ENCODE results near the gene UVSSA.

UVSSA gene, protein sequence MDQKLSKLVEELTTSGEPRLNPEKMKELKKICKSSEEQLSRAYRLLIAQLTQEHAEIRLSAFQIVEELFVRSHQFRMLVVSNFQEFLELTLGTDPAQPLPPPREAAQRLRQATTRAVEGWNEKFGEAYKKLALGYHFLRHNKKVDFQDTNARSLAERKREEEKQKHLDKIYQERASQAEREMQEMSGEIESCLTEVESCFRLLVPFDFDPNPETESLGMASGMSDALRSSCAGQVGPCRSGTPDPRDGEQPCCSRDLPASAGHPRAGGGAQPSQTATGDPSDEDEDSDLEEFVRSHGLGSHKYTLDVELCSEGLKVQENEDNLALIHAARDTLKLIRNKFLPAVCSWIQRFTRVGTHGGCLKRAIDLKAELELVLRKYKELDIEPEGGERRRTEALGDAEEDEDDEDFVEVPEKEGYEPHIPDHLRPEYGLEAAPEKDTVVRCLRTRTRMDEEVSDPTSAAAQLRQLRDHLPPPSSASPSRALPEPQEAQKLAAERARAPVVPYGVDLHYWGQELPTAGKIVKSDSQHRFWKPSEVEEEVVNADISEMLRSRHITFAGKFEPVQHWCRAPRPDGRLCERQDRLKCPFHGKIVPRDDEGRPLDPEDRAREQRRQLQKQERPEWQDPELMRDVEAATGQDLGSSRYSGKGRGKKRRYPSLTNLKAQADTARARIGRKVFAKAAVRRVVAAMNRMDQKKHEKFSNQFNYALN

GRCh38 chr4:1346781-1347409 lies at the start of gene UVSSA:
TSS of gene UVSSA (plus strand) at chr4:1347208. CDS start at chr4:1348092, 884 bp downstream.
- DNase-seq = peak; percentile 100

DNA sequence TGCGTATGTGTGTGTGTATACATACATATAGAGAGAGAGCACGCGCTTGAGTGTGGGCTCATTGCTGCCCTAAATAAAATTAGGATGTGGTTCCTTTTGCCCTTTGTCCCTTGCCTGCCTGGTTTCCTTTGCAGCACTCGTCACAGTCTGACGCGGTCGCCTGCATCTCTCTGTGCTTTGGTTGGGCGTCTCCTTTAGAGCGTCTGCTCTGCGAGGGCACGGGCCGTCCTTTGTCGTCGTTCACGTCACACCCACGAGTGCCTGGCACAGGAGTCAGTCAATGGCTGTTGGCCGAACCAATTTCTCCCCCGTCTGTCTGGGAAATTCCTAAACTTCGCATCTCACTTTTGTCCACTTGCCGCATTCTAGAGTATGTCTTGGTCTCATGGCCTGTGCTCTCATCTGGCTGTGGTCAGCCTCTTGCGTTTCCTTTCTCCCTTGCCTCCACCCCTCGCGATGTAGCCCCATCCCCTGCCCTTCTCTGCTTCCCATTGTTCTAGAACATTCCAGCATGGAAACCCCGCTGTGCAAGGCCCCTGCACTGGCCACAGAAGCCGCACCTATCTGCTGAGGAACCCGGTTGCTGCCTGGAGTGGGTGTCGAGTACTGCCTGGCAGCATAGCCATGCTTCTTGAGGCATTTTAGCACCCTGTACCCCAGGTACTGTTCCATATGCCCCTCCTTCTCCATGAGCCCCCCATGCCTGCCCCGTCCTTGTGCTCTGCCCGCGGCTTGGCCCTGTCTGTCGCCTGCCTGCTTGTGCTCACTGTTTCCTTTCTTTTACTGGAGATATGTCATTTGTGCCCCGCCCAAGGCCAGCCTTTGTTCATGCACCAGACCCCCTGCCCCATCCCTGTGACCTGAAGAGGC lies 49.3 kb upstream of the UVSSA start:
- no peak for DNase-seq

DNA sequence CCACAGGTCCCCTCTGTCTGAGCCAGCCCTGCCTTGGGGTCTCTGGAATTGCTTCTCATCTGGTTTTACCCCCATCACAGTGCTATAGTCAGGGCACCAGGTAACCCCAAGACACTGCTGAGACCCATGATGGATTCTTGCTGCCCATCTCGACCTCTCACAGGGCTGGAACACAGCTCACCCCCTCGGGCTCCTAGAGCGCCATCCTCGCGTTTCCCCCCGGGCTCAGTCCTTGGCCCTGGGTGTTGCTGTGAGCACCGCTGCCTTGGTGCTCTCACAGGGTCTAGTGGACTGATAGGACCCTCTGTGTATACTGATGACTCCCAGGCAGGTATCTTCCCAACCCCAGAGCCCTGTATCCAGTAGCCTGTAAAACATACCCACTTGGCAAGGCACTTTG lies 48.5 kb upstream of the UVSSA start:
- DNase-seq = no peak

DNA sequence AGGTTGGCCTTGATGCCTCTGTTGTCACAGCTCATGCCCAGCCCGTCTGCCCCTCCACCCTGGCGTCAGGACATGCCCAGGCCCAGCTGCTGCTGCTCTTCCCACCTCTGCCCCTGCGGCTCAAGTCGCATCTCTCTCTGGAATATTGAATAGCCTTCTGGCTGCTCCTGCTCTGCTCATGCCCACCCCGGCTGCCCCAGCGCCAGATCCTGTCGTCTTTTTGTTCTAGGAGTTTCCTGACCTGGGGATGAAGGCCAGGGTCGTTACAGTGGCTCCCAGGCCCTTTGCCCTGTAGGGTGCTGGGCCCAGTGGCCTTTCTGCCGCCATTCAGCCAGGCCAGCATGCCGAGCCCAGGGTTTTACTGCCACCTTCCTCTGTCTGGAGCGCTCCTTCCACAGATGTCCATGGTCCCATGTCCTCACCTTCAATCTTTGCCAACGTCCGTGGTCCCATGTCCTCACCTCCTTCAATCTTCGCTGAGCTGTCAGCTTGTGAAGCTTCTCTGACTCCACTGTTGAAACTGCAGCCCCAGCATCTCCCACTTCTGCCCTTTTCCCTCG lies 47.6 kb upstream of the UVSSA start:
- DNase-seq = no peak

- DNase-seq = no peak
Measured at GRCh38 chr4:1300466-1301455, 46.2 kb upstream of the UVSSA start.

- DNase-seq = no peak
Measured at GRCh38 chr4:1302159-1302558, 44.8 kb upstream of the UVSSA start.

DNA sequence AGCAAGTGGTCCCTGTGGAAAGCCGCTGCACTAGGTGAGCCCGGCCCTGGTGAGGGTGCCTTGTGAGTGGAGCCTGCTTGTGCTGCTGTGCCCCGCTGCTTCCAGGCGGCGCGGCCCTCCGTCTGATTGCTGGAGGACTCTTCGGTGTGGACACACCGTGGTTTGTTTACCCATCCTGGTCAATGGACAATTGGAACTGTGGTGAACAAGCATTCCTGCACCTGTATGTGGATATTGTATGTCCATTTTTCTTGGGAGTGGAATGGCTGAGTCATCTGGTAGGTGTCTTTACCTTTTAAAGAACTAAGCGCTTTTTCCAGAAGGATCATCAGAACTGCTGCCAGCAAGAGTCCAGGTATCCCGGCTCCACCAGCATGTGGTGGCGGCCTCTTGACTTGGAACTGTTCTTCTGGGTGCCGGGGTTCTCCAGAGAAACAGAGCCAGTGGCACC lies 41.7 kb upstream of the UVSSA start:
- DNase-seq = no peak

DNA sequence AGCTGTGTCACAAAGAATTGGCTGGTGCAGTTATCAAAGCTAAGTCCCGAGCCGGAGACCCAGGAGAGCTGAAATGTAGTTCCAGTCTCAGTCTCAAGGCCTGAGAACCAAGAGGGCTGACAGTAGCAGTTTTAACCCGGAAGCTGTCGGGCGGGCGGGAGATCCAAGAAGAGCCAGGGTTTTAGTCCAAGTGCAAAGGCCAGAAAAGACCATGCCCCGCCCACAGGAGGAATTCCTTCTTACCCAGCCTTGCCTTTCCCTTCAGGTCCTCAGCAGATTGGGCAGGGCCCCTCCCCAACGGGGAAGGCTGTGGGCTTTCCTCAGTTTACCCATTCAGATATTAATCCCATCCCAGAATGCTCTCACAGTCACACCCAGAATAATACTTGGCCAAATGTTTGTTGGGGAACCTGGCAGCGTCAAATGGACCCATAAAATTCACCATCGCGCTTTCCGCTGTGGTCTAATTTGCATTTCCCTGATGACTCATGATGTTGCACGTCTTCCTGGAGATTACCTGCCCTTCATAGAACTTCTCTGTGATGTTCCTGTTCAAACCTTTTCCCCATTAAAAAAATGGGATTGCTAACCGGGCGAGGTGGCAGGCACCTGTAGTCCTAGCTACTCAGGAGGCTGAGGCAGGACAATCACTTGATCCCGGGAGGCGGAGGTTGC lies 41.1 kb upstream of the UVSSA start:
- DNase-seq = no peak

DNA sequence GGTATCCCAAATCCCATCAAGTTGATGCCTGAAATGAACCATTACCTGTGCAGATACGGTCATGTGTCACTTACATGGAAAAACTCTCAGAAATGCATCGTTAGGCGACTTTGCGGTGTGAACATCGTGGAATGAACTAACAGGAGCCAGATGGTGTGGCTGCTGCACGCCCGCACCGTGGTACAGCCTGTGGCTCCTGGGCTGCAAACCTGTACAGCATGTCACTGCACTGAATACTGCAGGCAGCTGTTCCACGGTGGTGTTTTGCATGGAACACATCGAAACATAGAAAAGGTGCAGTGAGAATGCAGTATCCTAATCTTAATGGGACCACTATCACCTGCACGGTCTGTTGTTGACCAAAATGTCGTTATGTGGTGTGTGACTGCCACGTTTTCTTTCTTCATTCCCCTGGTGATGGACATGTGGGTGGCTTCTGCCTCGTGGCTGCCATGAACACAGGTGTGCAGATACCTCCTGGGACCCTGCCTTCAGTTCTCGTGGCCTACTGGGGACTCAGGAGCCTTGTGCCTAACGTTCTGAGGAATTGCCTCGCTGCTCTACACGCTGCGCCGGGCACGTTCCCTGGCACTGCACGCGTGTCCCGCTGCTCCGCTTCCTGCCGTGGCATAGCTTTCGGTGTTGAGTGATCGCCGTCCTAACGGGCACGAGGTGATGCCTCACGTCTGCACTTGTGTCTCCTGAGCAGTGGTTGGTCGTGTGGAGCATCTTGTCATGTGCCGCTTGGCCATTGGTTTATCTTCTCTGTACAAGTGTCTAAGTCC lies 38.9 kb upstream of the UVSSA start:
- DNase-seq = no peak

- peak; percentile 95 for DNase-seq
Measured at GRCh38 chr4:1309261-1310010, 37.6 kb upstream of the UVSSA start.

- no peak for DNase-seq
Measured at GRCh38 chr4:1310031-1310795, 36.8 kb upstream of the UVSSA start.

DNA sequence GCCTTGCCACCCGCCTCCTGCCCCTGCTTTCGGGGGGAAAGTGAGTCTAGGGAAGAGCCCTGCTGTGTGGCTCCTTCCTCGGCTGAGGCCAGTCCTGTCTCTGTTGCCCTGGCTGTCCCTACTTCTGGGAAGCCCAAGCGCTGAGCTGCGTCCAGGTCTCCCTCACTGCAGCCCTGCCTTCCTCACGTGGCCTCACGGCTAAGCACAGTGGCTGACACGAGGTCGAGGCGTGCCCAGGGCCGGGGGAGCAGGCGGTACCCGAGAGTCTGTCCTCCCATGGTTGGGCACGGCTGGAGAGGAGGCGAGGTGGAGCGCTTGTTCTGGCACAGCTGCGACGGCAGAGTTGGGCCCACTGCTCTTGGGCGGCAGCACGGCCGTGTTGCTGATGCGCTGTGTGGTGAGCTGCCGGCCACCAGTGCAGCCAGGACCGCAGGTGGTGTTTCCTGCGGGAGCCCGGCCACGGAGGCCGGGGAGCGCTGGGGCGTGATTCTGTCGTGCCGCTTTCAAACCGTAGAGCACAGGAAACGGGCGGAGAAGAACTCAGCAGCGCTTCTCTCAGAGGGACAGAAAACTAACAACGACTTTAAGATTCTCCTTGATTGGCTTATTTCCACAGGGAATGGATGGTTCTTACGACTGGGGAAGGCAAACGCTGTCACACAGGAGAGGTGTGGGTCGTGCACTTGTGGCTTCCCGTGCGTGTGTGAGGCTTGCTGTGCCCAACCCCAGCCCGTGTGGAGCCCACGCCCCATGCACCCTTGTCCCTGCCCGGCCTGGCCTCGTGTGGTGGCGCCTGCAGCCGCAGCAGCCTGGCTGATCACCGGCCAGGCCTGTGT lies 36.0 kb upstream of the UVSSA start:
- no peak for DNase-seq

DNA sequence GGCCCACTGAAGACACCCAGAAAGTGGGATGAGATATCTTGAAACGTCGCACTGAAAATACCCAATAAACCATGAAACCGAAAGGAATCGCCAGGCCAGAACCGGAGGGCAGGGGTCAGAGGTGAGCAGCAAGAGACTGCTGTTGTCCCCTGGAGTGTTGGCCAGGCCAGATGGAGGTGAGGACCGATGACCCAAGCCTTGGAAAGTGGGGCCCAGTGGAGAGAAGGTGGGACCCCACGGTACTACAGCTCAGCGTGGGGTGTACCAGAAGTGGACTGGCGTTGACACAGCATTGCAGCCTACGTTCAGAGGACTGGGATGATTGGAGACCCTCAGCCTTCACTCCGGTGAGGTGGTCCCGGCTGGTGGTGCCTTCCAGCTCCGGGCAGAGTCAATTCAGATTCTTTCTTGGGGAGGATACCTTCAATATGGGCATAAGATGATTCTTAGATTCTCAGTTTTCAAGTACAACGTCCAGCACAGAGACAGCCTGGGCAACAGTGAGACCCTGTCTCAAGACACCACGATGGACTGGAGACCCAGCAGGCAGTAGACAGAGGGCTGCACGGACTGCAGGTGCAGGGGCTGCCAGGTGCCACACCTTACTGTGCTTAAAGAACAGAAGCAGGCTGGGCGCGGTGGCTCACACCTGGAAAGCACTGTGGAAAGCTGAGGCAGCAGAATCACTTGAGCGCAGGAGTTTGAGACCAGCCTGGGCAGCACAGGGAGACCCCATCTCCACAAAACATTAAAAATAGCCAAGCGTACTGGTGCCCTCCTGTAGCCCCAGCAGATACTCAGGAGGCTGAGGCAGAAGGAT lies 34.0 kb upstream of the UVSSA start:
- DNase-seq = peak; percentile 16

- peak; percentile 13 for DNase-seq
Measured at GRCh38 chr4:1315306-1315705, 31.7 kb upstream of the UVSSA start.

- DNase-seq = peak; percentile 20
Measured at GRCh38 chr4:1315836-1316536, 31.0 kb upstream of the UVSSA start.
